ENCODE results near the gene AGXT.

Gene AGXT

GRCh38 chr2:240872317-240873097 lies 3.9 kb downstream of the AGXT start:
- H3K27me3 ChIP-seq (ENCODE audit: control insufficient read depth in 1 of 2, insufficient read depth in 2 of 2, low read length in 2 of 2), result no peaks in the 10 kb centered on the region
- no peaks in the 10 kb centered on the region for H3K36me3 ChIP-seq (ENCODE audit: control insufficient read depth in 2 of 2, insufficient read depth in 2 of 2, low read length in 2 of 2)

GRCh38 chr2:240873098-240873788 lies 4.6 kb downstream of the AGXT start:
- no peaks in the 10 kb centered on the region for H3K9me3 ChIP-seq (ENCODE audit: control insufficient read depth in 2 of 2, low read length in 2 of 2)
- H3K9ac ChIP-seq (ENCODE audit: low read length in 2 of 2), result no peak overlapping the region
- H3K27me3 ChIP-seq (ENCODE audit: control insufficient read depth in 1 of 2, insufficient read depth in 2 of 2, low read length in 2 of 2), result no peaks in the 10 kb centered on the region
- no peak overlapping the region for H3K27ac ChIP-seq (ENCODE audit: low read length)
- no peaks in the 10 kb centered on the region for H3K4me1 ChIP-seq (ENCODE audit: control insufficient read depth, insufficient read depth, low read length)
- H3K4me3 ChIP-seq (ENCODE audit: low read length in 2 of 2), result no peak overlapping the region
- no peaks in the 10 kb centered on the region for H3K36me3 ChIP-seq (ENCODE audit: control insufficient read depth in 2 of 2, insufficient read depth in 2 of 2, low read length in 2 of 2)

More at GRCh38 chr2:240872317-240873097, 3.9 kb downstream of the AGXT start:
- Histone ChIP-seq H3K9me3 (ENCODE audit: control insufficient read depth in 2 of 2, low read length in 2 of 2) (no peaks in the 10 kb centered on the region), H3K4me3 (ENCODE audit: low read length in 2 of 2) (no peak overlapping the region), H3K9ac (ENCODE audit: low read length in 2 of 2) (no peak overlapping the region), H3K27ac (ENCODE audit: low read length) (no peak overlapping the region), H3K4me1 (ENCODE audit: control insufficient read depth, insufficient read depth, low read length) (no peaks in the 10 kb centered on the region)

- H3K36me3 ChIP-seq (ENCODE audit: control insufficient read depth in 2 of 2, insufficient read depth in 2 of 2, low read length in 2 of 2), result no peaks in the 10 kb centered on the region
- no peaks in the 10 kb centered on the region for H3K9me3 ChIP-seq (ENCODE audit: control insufficient read depth in 2 of 2, low read length in 2 of 2)
- H3K9ac ChIP-seq (ENCODE audit: low read length in 2 of 2), result no peak overlapping the region
- H3K27ac ChIP-seq (ENCODE audit: low read length), result no peak overlapping the region
- H3K27me3 ChIP-seq (ENCODE audit: control insufficient read depth in 1 of 2, insufficient read depth in 2 of 2, low read length in 2 of 2), result no peaks in the 10 kb centered on the region
- H3K4me1 ChIP-seq (ENCODE audit: control insufficient read depth, insufficient read depth, low read length), result no peaks in the 10 kb centered on the region
- H3K4me3 ChIP-seq (ENCODE audit: low read length in 2 of 2), result no peak overlapping the region
Observed at GRCh38 chr2:240873805-240874714, 5.4 kb downstream of the AGXT start.

- H3K4me1 ChIP-seq (ENCODE audit: control insufficient read depth, insufficient read depth, low read length), result no peaks in the 10 kb centered on the region
- no peak overlapping the region for H3K9ac ChIP-seq (ENCODE audit: low read length in 2 of 2)
- H3K27me3 ChIP-seq (ENCODE audit: control insufficient read depth in 1 of 2, insufficient read depth in 2 of 2, low read length in 2 of 2), result no peaks in the 10 kb centered on the region
- no peaks in the 10 kb centered on the region for H3K9me3 ChIP-seq (ENCODE audit: control insufficient read depth in 2 of 2, low read length in 2 of 2)
- no peaks in the 10 kb centered on the region for H3K36me3 ChIP-seq (ENCODE audit: control insufficient read depth in 2 of 2, insufficient read depth in 2 of 2, low read length in 2 of 2)
- no peak overlapping the region for H3K4me3 ChIP-seq (ENCODE audit: low read length in 2 of 2)
- no peak overlapping the region for H3K27ac ChIP-seq (ENCODE audit: low read length)
Observed at GRCh38 chr2:240874715-240875227, 6.1 kb downstream of the AGXT start.

GRCh38 chr2:240875228-240876034 lies 6.8 kb downstream of the AGXT start:
- no peaks in the 10 kb centered on the region for H3K36me3 ChIP-seq (ENCODE audit: control insufficient read depth in 2 of 2, insufficient read depth in 2 of 2, low read length in 2 of 2)
- H3K9ac ChIP-seq (ENCODE audit: low read length in 2 of 2), result no peak overlapping the region
- H3K4me3 ChIP-seq (ENCODE audit: low read length in 2 of 2), result no peak overlapping the region
- H3K9me3 ChIP-seq (ENCODE audit: control insufficient read depth in 2 of 2, low read length in 2 of 2), result no peaks in the 10 kb centered on the region
- H3K27ac ChIP-seq (ENCODE audit: low read length), result no peak overlapping the region
- no peaks in the 10 kb centered on the region for H3K4me1 ChIP-seq (ENCODE audit: control insufficient read depth, insufficient read depth, low read length)
- no peaks in the 10 kb centered on the region for H3K27me3 ChIP-seq (ENCODE audit: control insufficient read depth in 1 of 2, insufficient read depth in 2 of 2, low read length in 2 of 2)

GRCh38 chr2:240876035-240876474 lies 7.4 kb downstream of the AGXT start:
- Histone ChIP-seq H3K9me3 (ENCODE audit: control insufficient read depth in 2 of 2, low read length in 2 of 2) (no peaks in the 10 kb centered on the region), H3K36me3 (ENCODE audit: control insufficient read depth in 2 of 2, insufficient read depth in 2 of 2, low read length in 2 of 2) (no peaks in the 10 kb centered on the region), H3K9ac (ENCODE audit: low read length in 2 of 2) (no peak overlapping the region), H3K27me3 (ENCODE audit: control insufficient read depth in 1 of 2, insufficient read depth in 2 of 2, low read length in 2 of 2) (no peaks in the 10 kb centered on the region), H3K4me1 (ENCODE audit: control insufficient read depth, insufficient read depth, low read length) (no peaks in the 10 kb centered on the region), H3K4me3 (ENCODE audit: low read length in 2 of 2) (no peak overlapping the region), H3K27ac (ENCODE audit: low read length) (no peak overlapping the region)

GRCh38 chr2:240876475-240877251 lies 8.0 kb downstream of the AGXT start:
- Histone ChIP-seq H3K36me3 (ENCODE audit: control insufficient read depth in 2 of 2, insufficient read depth in 2 of 2, low read length in 2 of 2) (no peaks in the 10 kb centered on the region), H3K9me3 (ENCODE audit: control insufficient read depth in 2 of 2, low read length in 2 of 2) (no peaks in the 10 kb centered on the region), H3K9ac (ENCODE audit: low read length in 2 of 2) (no peak overlapping the region), H3K27ac (ENCODE audit: low read length) (no peak overlapping the region), H3K4me1 (ENCODE audit: control insufficient read depth, insufficient read depth, low read length) (no peaks in the 10 kb centered on the region), H3K27me3 (ENCODE audit: control insufficient read depth in 1 of 2, insufficient read depth in 2 of 2, low read length in 2 of 2) (no peaks in the 10 kb centered on the region), H3K4me3 (ENCODE audit: low read length in 2 of 2) (no peak overlapping the region)

- Histone ChIP-seq H3K9me3 (ENCODE audit: control insufficient read depth in 2 of 2, low read length in 2 of 2) (no peaks in the 10 kb centered on the region), H3K4me3 (ENCODE audit: low read length in 2 of 2) (no peak overlapping the region), H3K27ac (ENCODE audit: low read length) (no peak overlapping the region), H3K9ac (ENCODE audit: low read length in 2 of 2) (no peak overlapping the region), H3K36me3 (ENCODE audit: control insufficient read depth in 2 of 2, insufficient read depth in 2 of 2, low read length in 2 of 2) (no peaks in the 10 kb centered on the region), H3K27me3 (ENCODE audit: control insufficient read depth in 1 of 2, insufficient read depth in 2 of 2, low read length in 2 of 2) (no peaks in the 10 kb centered on the region), H3K4me1 (ENCODE audit: control insufficient read depth, insufficient read depth, low read length) (no peaks in the 10 kb centered on the region)
Observed at GRCh38 chr2:240877460-240878340, 9.1 kb downstream of the AGXT start.
